ENCODE data around the gene HGFAC. TPM values are rescaled to one million over a fixed set of nuclear protein-coding genes. Genes with fewer than 3 reads are reported as not detected.

HGFAC gene
- total RNA-seq, 3 donors from 2014 or later: 0.95 TPM; not detected in 2

- no peaks in the 10 kb centered on the region for H3K9me3 ChIP-seq
- DNase-seq (peak in 2 of 3 donors; percentile 20 to 41), ATAC-seq (no peak)
- no peaks in the 10 kb centered on the region for H3K36me3 ChIP-seq (ENCODE audit: low read depth)
- H3K4me1 ChIP-seq (ENCODE audit: low read depth): peaks cover 7% of the 10 kb centered on the region
- no peak for TF ChIP-seq CTCF (IDR thresholded peaks at IDR 0.05)
- intact Hi-C loops (cut with DNase I, micrococcal nuclease): no loop called here
- H3K4me3 ChIP-seq: no peak overlapping the region
Measured at GRCh38 chr4:3464349-3464905, 22.7 kb downstream of the HGFAC start.

GRCh38 chr4:3464911-3465697 lies 23.3 kb downstream of the HGFAC start:
- peaks cover 7% of the 10 kb centered on the region for H3K4me1 ChIP-seq (ENCODE audit: low read depth)
- no peaks in the 10 kb centered on the region for H3K36me3 ChIP-seq (ENCODE audit: low read depth)
- no peak overlapping the region for H3K4me3 ChIP-seq
- DNase-seq: peak in 2 of 3 donors; percentile 21 to 36
- TF ChIP-seq CTCF (IDR thresholded peaks at IDR 0.05): no peak
- ATAC-seq: no peak
- H3K9me3 ChIP-seq: no peaks in the 10 kb centered on the region
- intact Hi-C loops (cut with DNase I, micrococcal nuclease): no loop called here

DNA sequence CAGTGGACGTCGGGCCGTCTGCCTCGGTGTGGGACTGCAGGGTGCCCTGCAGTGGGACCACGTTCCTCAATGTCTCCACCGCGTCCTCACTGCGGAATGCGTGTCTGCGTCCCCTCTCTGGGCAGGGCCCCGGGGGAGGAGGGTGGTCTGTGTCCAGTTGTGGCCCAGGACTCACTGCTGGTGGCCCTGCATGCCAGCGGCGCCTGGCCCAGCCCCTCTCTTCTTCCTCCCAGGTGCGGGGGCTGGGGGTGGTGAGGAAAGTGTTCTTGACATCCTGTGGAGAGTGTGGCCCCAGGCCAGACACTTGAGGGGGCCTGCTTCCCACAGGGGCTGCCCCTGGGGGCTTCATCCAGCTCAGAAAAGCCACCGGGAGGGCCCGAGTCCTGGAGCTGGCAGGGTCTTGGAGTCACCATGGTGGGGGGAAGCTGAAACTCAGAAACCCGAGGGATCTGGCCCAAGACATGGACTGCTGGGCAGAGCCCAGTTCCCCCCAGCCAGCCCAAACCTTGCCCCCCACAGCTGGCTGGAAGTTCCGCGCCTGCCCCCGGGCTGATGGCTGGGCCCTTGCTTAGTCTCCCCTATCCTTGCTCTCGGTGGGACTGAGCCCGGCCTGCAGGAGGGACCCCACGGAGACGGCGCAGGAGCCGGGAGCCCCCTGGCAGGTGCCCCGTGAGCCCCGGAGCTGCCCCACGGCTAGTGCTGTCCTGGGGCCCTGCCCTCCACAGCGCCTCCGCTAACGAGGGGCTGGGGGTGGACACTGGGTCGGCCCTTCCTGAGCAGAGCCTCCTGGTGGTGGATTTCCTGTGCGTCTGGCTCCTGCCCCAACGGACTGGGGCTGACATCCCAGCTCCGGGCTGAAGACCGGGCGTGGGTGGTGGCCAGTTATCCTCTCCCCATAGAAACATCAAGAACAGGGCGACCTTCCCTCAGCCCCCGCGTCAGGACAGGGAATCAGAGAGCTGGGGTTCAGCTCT lies 24.2 kb downstream of the HGFAC start:
- no peak overlapping the region for H3K4me3 ChIP-seq
- H3K36me3 ChIP-seq (ENCODE audit: low read depth): no peaks in the 10 kb centered on the region
- intact Hi-C loops (cut with DNase I, micrococcal nuclease): no loop called here
- TF ChIP-seq CTCF (IDR thresholded peaks at IDR 0.05): no peak
- ATAC-seq (no peak), DNase-seq (peak in 2 of 3 donors; percentile 16 to 49)
- H3K4me1 ChIP-seq (ENCODE audit: low read depth): peaks cover 14% of the 10 kb centered on the region
- no peaks in the 10 kb centered on the region for H3K9me3 ChIP-seq

DNA sequence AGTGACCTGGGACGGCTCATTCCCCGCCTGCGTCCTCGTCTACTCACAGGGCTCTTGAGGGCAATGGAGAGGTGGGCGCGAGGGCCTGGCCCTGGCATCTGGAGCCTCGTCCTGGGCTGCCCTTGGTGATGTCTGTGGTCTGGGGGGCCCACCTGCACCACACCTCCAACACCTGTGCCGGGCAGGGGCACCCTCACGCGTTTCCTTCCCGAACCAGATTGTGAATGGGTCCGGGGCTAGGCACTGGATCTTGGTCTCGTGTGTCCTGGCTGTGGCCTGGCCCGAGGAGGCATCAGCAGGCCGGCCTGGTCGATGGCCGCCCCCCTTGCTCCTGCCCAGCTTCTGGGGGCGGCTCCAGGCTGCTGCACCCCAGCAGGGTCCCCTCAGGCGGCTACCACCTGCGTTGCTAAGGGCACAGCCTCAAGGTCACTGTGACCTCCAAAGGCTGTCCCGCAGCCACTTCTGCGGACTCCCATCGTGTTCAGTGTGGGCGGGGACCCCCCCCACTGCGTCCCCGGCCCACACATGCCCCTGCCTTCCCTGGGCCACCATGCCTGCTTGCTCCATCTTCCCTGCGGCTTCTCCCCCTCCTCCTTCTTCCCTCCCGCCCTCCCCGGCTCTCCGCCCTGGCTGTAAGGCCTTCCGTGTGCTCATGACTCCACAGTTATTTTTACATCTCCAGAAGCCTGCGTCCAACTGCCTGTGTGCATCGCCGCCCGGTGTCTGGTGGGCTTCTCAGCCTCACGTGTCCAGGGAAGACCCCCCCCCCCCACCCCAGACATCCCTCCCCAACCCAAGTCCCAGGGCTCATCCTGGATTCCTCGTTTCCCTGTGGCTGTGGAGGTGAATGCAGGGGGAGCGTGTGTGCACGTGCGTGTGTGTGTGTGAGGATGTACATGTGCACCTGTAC lies 25.2 kb downstream of the HGFAC start:
- TF ChIP-seq CTCF (IDR thresholded peaks at IDR 0.05): no peak
- Histone ChIP-seq H3K9me3 (no peaks in the 10 kb centered on the region), H3K4me1 (ENCODE audit: low read depth) (peaks cover 11% of the 10 kb centered on the region), H3K4me3 (no peak overlapping the region), H3K36me3 (ENCODE audit: low read depth) (no peaks in the 10 kb centered on the region)
- peak in 2 of 3 donors; percentile 16 to 35 for DNase-seq
- no peak for ATAC-seq
- intact Hi-C loops (cut with DNase I, micrococcal nuclease): no loop called here

DNA sequence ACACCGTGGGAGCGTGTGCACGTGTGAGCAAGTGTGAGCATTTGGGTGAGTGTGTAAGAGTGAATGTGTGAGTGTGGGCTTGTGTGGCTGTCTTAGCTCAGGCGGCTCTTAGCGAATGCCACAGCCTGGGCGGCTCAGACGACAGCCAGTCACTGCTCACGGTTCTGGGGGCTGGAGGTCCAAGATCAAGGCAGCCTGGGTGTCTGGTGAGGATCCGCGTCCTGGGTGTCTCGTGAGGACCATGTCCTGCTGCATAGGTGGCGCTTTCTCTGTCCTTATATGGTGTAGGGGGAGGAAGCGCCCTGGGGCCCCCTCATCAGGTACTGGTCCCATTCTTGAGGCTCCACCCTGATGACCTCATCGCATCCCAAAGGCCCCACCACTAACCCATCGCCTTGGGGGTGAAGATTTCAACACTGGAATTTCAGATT lies 25.8 kb downstream of the HGFAC start:
- ATAC-seq (no peak), DNase-seq (peak in 1 of 3 donors; percentile 22)
- TF ChIP-seq CTCF (IDR thresholded peaks at IDR 0.05): no peak
- intact Hi-C loops (cut with DNase I, micrococcal nuclease): no loop called here
- Histone ChIP-seq H3K4me3 (no peak overlapping the region), H3K9me3 (no peaks in the 10 kb centered on the region), H3K4me1 (ENCODE audit: low read depth) (peaks cover 11% of the 10 kb centered on the region), H3K36me3 (ENCODE audit: low read depth) (no peaks in the 10 kb centered on the region)
